Activated CD4-positive, alpha-beta T cell treated with anti-CD3 and anti-CD28 coated beads, Interleukin-2, amount 10 ng/mL, durations not matched to agents 7 days and 5 days (primary cell): ENCODE data around the gene SLC35A4. TPM values are rescaled to one million over a fixed set of nuclear protein-coding genes. Genes with fewer than 3 reads are reported as not detected.
"Not testable (repeated sequence)": the region's sequence is repeated elsewhere in the genome, so short reads cannot be mapped to it uniquely, and the experiment has no call there.

Source experiments
- CTCF ChIA-PET: fragments of 350-600 bp; sonication (Branson Sonifier 250); formaldehyde crosslinking; loops from one replicate; lab custom pipeline; 2021; ENCODE audit warnings: antibody characterized with exemption; lab: Charles Lee
- POLR2A ChIA-PET: fragments of 350-600 bp; sonication (Branson Sonifier 250); formaldehyde crosslinking; loops from one replicate; lab custom pipeline; 2021; ENCODE audit warnings: antibody characterized with exemption; lab: Charles Lee
- DNase-seq: peaks from one replicate; pipeline ENCODE4 v3.0.0-alpha.2; 2020
- H3K27ac Mint-ChIP-seq: one replicate; pipeline ENCODE4 v1.8.0; 2021; ENCODE audit warnings: mild to moderate bottlenecking, moderate library complexity, mixed read lengths
- H3K27me3 Mint-ChIP-seq: one replicate; pipeline ENCODE4 v1.8.0; 2021; ENCODE audit warnings: mixed read lengths
- H3K36me3 Mint-ChIP-seq: one replicate; pipeline ENCODE4 v1.8.0; 2021; ENCODE audit warnings: low read depth, mixed read lengths
- H3K4me1 Mint-ChIP-seq: one replicate; pipeline ENCODE4 v1.8.0; 2021; ENCODE audit warnings: mixed read lengths
- H3K4me3 Mint-ChIP-seq: one replicate; pipeline ENCODE4 v1.8.0; 2021; ENCODE audit warnings: mild to moderate bottlenecking, moderate library complexity, mixed read lengths
- H3K9me3 Mint-ChIP-seq: one replicate; pipeline ENCODE4 v1.8.0; 2021; ENCODE audit warnings: mixed read lengths
- total RNA-seq, 2 experiments: library from RNA; stranded (reverse); gene quantifications; one replicate each; pipeline ENCODE4 v1.2.3, GENCODE V29; 2021

Gene SLC35A4
- total RNA-seq, 2 experiments from 2014 or later: 84.0 to 96.6 TPM

- Mint-ChIP-seq H3K36me3 (peaks cover 39% of the 10 kb centered on the region), H3K9me3 (no peaks in the 10 kb centered on the region), H3K27me3 (no peaks in the 10 kb centered on the region), H3K4me1 (peaks cover 49% of the 10 kb centered on the region), H3K27ac (no peak overlapping the region), H3K4me3 (no peak overlapping the region)
- DNase-seq: no peak
- POLR2A ChIA-PET: interaction anchor here (1.6 kb wide), 1 partner anchor 76 kb away, joined by 3 read pairs; the partner anchor contains the start of genes IK and NDUFA2
- CTCF ChIA-PET: interaction anchor here (1.4 to 1.6 kb wide), 3 partner anchors 19 to 24 kb away, joined by 3 to 5 read pairs (median 3); partner anchors contain the start of gene EIF4EBP3
Measured at GRCh38 chr5:140571105-140571504, 6.5 kb downstream of the SLC35A4 start.

- no peak for DNase-seq
- Mint-ChIP-seq H3K27ac (no peak overlapping the region), H3K4me1 (peaks cover 29% of the 10 kb centered on the region), H3K27me3 (no peaks in the 10 kb centered on the region), H3K4me3 (no peak overlapping the region), H3K9me3 (no peaks in the 10 kb centered on the region), H3K36me3 (peaks cover 18% of the 10 kb centered on the region)
- POLR2A ChIA-PET: no interaction called here
- CTCF ChIA-PET: interaction anchor here (0.5 kb wide), 1 partner anchor 1928 kb away, joined by 3 read pairs; no protein-coding TSS in a partner anchor
Measured at GRCh38 chr5:140573683-140574082, 9.1 kb downstream of the SLC35A4 start.

GRCh38 chr5:140574165-140574564, 9.5 kb downstream of the SLC35A4 start:
- H3K4me3 Mint-ChIP-seq: no peak overlapping the region
- H3K4me1 Mint-ChIP-seq: peaks cover 24% of the 10 kb centered on the region
- ChIA-PET CTCF (interaction anchor here (0.5 kb wide), 1 partner anchor 1929 kb away, joined by 3 read pairs; no protein-coding TSS in a partner anchor), POLR2A (no interaction called here)
- H3K9me3 Mint-ChIP-seq: no peaks in the 10 kb centered on the region
- peaks cover 14% of the 10 kb centered on the region for H3K36me3 Mint-ChIP-seq
- H3K27ac Mint-ChIP-seq: no peak overlapping the region
- no peak for DNase-seq
- no peaks in the 10 kb centered on the region for H3K27me3 Mint-ChIP-seq

GRCh38 chr5:140575309-140575708, 10.7 kb downstream of the SLC35A4 start:
- DNase-seq: no peak
- POLR2A ChIA-PET: no interaction called here
- CTCF ChIA-PET: no interaction called here
- Mint-ChIP-seq H3K36me3 (peaks cover 9% of the 10 kb centered on the region), H3K9me3 (no peaks in the 10 kb centered on the region), H3K27ac (no peak overlapping the region), H3K27me3 (peaks cover 2% of the 10 kb centered on the region), H3K4me1 (peaks cover 13% of the 10 kb centered on the region), H3K4me3 (no peak overlapping the region)

- H3K27me3 Mint-ChIP-seq: peaks cover 11% of the 10 kb centered on the region
- H3K4me3 Mint-ChIP-seq: no peak overlapping the region
- POLR2A ChIA-PET: interaction anchor here (0.6 kb wide), 1 partner anchor 37 kb away, joined by 3 read pairs; no protein-coding TSS in a partner anchor
Measured at GRCh38 chr5:140576776-140577201, 12.2 kb downstream of the SLC35A4 start.

GRCh38 chr5:140579188-140579747, 14.6 kb downstream of the SLC35A4 start:
- DNase-seq, H3K4me3 Mint-ChIP-seq, H3K27ac Mint-ChIP-seq, H3K9me3 Mint-ChIP-seq, POLR2A ChIA-PET, H3K36me3 Mint-ChIP-seq: not testable (repeated sequence)
- H3K27me3 Mint-ChIP-seq: peaks cover 25% of the 10 kb centered on the region
- CTCF ChIA-PET: interaction anchor here (1.7 kb wide), 1 partner anchor 9 kb away, joined by 6 read pairs; no protein-coding TSS in a partner anchor
- peaks cover 13% of the 10 kb centered on the region for H3K4me1 Mint-ChIP-seq

More at GRCh38 chr5:140576776-140577201, 12.2 kb downstream of the SLC35A4 start:
- peaks cover 13% of the 10 kb centered on the region for H3K4me1 Mint-ChIP-seq
- no peaks in the 10 kb centered on the region for H3K9me3 Mint-ChIP-seq
- H3K36me3 Mint-ChIP-seq: peaks cover 2% of the 10 kb centered on the region
- CTCF ChIA-PET: interaction anchor here (1.2 to 1.4 kb wide), 3 partner anchors 11 to 59 kb away, joined by 3 to 7 read pairs (median 3); partner anchors contain the start of gene APBB3
- peak overlapping the region; percentile 9 for H3K27ac Mint-ChIP-seq
- DNase-seq: no peak

- POLR2A ChIA-PET: no interaction called here
- CTCF ChIA-PET: no interaction called here
- DNase-seq: no peak
- H3K4me3 Mint-ChIP-seq: no peak overlapping the region
- no peaks in the 10 kb centered on the region for H3K9me3 Mint-ChIP-seq
- no peaks in the 10 kb centered on the region for H3K36me3 Mint-ChIP-seq
- H3K27me3 Mint-ChIP-seq: peaks cover 16% of the 10 kb centered on the region
- H3K4me1 Mint-ChIP-seq: no peaks in the 10 kb centered on the region
- H3K27ac Mint-ChIP-seq: no peak overlapping the region
Measured at GRCh38 chr5:140587495-140587894, 22.9 kb downstream of the SLC35A4 start.

GRCh38 chr5:140588311-140589070, 23.9 kb downstream of the SLC35A4 start:
- no peak overlapping the region for H3K4me3 Mint-ChIP-seq
- CTCF ChIA-PET: interaction anchor here (0.6 to 1.4 kb wide), 3 partner anchors 12 to 96 kb away, joined by 3 to 4 read pairs (median 3); no protein-coding TSS in a partner anchor
- H3K4me1 Mint-ChIP-seq: peaks cover 5% of the 10 kb centered on the region
- H3K27me3 Mint-ChIP-seq: peaks cover 9% of the 10 kb centered on the region
- H3K9me3 Mint-ChIP-seq: no peaks in the 10 kb centered on the region
- no peaks in the 10 kb centered on the region for H3K36me3 Mint-ChIP-seq
- DNase-seq: no peak
- no peak overlapping the region for H3K27ac Mint-ChIP-seq
- POLR2A ChIA-PET: no interaction called here

GRCh38 chr5:140590861-140591260, 26.2 kb downstream of the SLC35A4 start:
- DNase-seq: no peak
- peaks cover 5% of the 10 kb centered on the region for H3K4me1 Mint-ChIP-seq
- H3K4me3 Mint-ChIP-seq: no peak overlapping the region
- H3K27ac Mint-ChIP-seq: no peak overlapping the region
- H3K36me3 Mint-ChIP-seq: no peaks in the 10 kb centered on the region
- H3K9me3 Mint-ChIP-seq: no peaks in the 10 kb centered on the region
- POLR2A ChIA-PET: no interaction called here
- peaks cover 6% of the 10 kb centered on the region for H3K27me3 Mint-ChIP-seq
- CTCF ChIA-PET: interaction anchor here (1.1 kb wide), 1 partner anchor 67 kb away, joined by 3 read pairs; no protein-coding TSS in a partner anchor

- POLR2A ChIA-PET: no interaction called here
- H3K4me3 Mint-ChIP-seq: no peak overlapping the region
- peaks cover 5% of the 10 kb centered on the region for H3K4me1 Mint-ChIP-seq
- no peaks in the 10 kb centered on the region for H3K9me3 Mint-ChIP-seq
- no peaks in the 10 kb centered on the region for H3K36me3 Mint-ChIP-seq
- DNase-seq: no peak
- CTCF ChIA-PET: no interaction called here
- peaks cover 2% of the 10 kb centered on the region for H3K27me3 Mint-ChIP-seq
- H3K27ac Mint-ChIP-seq: no peak overlapping the region
Measured at GRCh38 chr5:140591747-140592372, 27.2 kb downstream of the SLC35A4 start.

GRCh38 chr5:140593070-140593469, 28.4 kb downstream of the SLC35A4 start:
- DNase-seq, H3K36me3 Mint-ChIP-seq, POLR2A ChIA-PET, H3K9me3 Mint-ChIP-seq, H3K4me1 Mint-ChIP-seq, H3K27me3 Mint-ChIP-seq: not testable (repeated sequence)
- Mint-ChIP-seq H3K4me3 (peak overlapping the region; percentile 44), H3K27ac (peak overlapping the region; percentile 54)
- CTCF ChIA-PET: interaction anchor here (1.3 kb wide), 1 partner anchor 11 kb away, joined by 5 read pairs; no protein-coding TSS in a partner anchor

GRCh38 chr5:140594169-140594568, 29.5 kb downstream of the SLC35A4 start:
- H3K36me3 Mint-ChIP-seq: no peaks in the 10 kb centered on the region
- CTCF ChIA-PET: interaction anchor here (0.8 to 1.3 kb wide), 3 partner anchors 10 to 39 kb away, joined by 3 to 5 read pairs (median 3); partner anchors contain the start of gene CD14

More at GRCh38 chr5:140594169-140594568, 29.5 kb downstream of the SLC35A4 start:
- peaks cover 5% of the 10 kb centered on the region for H3K4me1 Mint-ChIP-seq
- no peak for DNase-seq
- H3K4me3 Mint-ChIP-seq: no peak overlapping the region
- H3K27me3 Mint-ChIP-seq: no peaks in the 10 kb centered on the region
- no peaks in the 10 kb centered on the region for H3K9me3 Mint-ChIP-seq
- no peak overlapping the region for H3K27ac Mint-ChIP-seq
- POLR2A ChIA-PET: no interaction called here
